Smooth muscle cell (in vitro differentiated cells): Measurements from ENCODE around the gene CASTOR1. TPM values are rescaled to one million over a fixed set of nuclear protein-coding genes. Genes with fewer than 3 reads are reported as not detected.

Source experiments
- DNase-seq: peaks from one replicate; lab custom pipeline; 2025; ENCODE audit not compliant: unreplicated experiment; lab: John Stamatoyannopoulos, UW
- H2AFZ ChIP-seq: fragments of 200-600 bp; sonication (generic); 2 replicates; pipeline ENCODE4 v1.6.0; 2016; ENCODE audit warnings: antibody characterized with exemption, low read depth, mild to moderate bottlenecking
- H3F3A ChIP-seq: fragments of 200-600 bp; sonication (generic); 2 replicates; pipeline ENCODE4 v1.6.0; 2017; ENCODE audit warnings: antibody characterized with exemption, low read depth
- H3K27ac ChIP-seq: fragments of 200-600 bp; sonication (generic); 2 replicates; pipeline ENCODE4 v1.5.1; 2016; ENCODE audit warnings: low read depth, mild to moderate bottlenecking
- H3K27me3 ChIP-seq: fragments of 200-600 bp; sonication (generic); 2 replicates; pipeline ENCODE4 v1.6.1; 2016; ENCODE audit warnings: low read depth, mild to moderate bottlenecking
- H3K36me3 ChIP-seq: fragments of 200-600 bp; sonication (generic); 2 replicates; pipeline ENCODE4 v1.5.1; 2016; ENCODE audit warnings: low read depth
- H3K4me1 ChIP-seq: fragments of 200-600 bp; sonication (generic); 2 replicates; pipeline ENCODE4 v1.5.1; 2016; ENCODE audit warnings: low read depth
- H3K4me2 ChIP-seq: fragments of 200-600 bp; sonication (generic); 2 replicates; pipeline ENCODE4 v1.6.0; 2016; ENCODE audit warnings: mild to moderate bottlenecking
- H3K4me3 ChIP-seq: fragments of 200-600 bp; sonication (generic); 2 replicates; pipeline ENCODE4 v1.5.1; 2016; ENCODE audit warnings: mild to moderate bottlenecking
- H3K79me2 ChIP-seq: fragments of 200-600 bp; sonication (generic); 2 replicates; pipeline ENCODE4 v1.6.0; 2016; ENCODE audit warnings: low read depth, mild to moderate bottlenecking
- H3K9ac ChIP-seq: fragments of 200-600 bp; sonication (generic); 2 replicates; pipeline ENCODE4 v1.6.0; 2016; ENCODE audit warnings: low read depth
- H3K9me3 ChIP-seq: fragments of 200-600 bp; sonication (generic); replicated peaks from 2 replicates; pipeline ENCODE4 v1.5.1; 2016; ENCODE audit warnings: low read depth
- H4K20me1 ChIP-seq: fragments of 200-600 bp; sonication (generic); 2 replicates; pipeline ENCODE4 v1.6.0; 2016; ENCODE audit warnings: low read depth
- WGBS: methylation state at CpG from one replicate; pipeline ENCODE4 v1.1.7; 2016; ENCODE audit warnings: low lambda C conversion rate; 5-methylcytosine and 5-hydroxymethylcytosine counted together
- polyA plus RNA-seq: library from polyadenylated mRNA; unstranded; fragments of >200 nt; fragmentation: Nextera tagmentation; extraction: Ambion mirVana; gene quantifications from 2 replicates; pipeline ENCODE4 v1.2.1, GENCODE V29; 2016
- total RNA-seq: library from RNA; depleted of rRNA; stranded (reverse); fragments of >200 nt; gene quantifications from 2 replicates; pipeline ENCODE4 v1.2.3, GENCODE V29; 2014
- TF ChIP-seq, protein P1 (sequence below): fragments of 200-600 bp; sonication (generic); IDR thresholded peaks from 2 replicates; pipeline ENCODE4 v1.5.1; 2017; ENCODE audit warnings: borderline replicate concordance, mild to moderate bottlenecking, antibody characterized with exemption; ENCODE audit not compliant: insufficient read depth, poor library complexity, severe bottlenecking

The CASTOR1 gene
- total and polyA plus RNA-seq, 2 experiments from 2014 or later = 9.8 to 21.8 TPM

DNA sequence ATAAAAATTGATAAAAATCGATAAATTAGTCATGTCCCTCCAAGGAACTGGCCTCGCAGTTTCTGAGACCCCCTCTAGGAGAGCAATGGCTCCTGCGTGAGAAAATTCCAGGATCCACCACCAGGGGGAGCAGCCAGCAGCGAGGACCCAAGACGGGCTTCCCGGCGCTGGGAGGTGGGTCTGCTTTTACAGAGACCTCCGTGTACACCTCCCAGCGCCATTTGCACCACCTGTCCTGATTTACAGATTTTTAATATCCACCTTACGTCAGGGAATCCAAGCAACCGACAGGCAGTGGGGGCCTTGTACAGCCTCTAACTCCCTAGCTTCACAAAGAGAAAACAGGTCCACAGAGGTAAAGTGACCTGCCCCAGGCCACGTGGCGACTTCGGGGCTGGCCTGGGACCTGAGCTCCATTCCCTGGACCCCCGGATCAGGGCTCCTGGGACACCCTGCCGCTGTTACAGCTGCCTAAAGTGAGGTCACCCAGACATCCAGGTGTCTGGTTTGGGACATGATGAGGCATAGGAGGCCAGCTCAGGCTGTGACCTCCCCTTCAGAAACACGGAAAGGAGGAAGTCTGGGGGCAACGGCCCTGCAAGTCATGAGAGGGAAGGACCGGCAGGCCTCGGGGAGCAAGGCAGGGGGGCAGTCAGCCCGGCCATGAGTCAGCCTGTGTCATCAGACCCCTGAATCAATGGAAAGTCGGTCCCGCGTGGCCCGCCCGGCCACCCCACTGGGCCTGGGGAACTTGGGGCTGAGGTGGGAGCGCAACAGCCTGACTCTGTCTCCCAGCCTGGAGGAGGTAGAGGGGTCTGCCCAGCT, 26.2 kb downstream of the CASTOR1 start:
- Histone ChIP-seq H3K36me3 (no peaks in the 10 kb centered on the region), H3K4me2 (peak overlapping the region; percentile 77), H2AFZ (no peak overlapping the region), H3K9me3 (no peaks in the 10 kb centered on the region), H3K4me3 (peak overlapping the region; percentile 12), H3K4me1 (no peaks in the 10 kb centered on the region), H3K27ac (no peak overlapping the region), H3F3A (no peaks in the 10 kb centered on the region), H3K27me3 (no peaks in the 10 kb centered on the region), H3K79me2 (no peaks in the 10 kb centered on the region), H4K20me1 (no peaks in the 10 kb centered on the region), H3K9ac (no peak overlapping the region)
- WGBS = 43% methylated on average over 27 of the region's 27 CpGs
- DNase-seq = peak; percentile 39
- TF ChIP-seq, protein P1, sequence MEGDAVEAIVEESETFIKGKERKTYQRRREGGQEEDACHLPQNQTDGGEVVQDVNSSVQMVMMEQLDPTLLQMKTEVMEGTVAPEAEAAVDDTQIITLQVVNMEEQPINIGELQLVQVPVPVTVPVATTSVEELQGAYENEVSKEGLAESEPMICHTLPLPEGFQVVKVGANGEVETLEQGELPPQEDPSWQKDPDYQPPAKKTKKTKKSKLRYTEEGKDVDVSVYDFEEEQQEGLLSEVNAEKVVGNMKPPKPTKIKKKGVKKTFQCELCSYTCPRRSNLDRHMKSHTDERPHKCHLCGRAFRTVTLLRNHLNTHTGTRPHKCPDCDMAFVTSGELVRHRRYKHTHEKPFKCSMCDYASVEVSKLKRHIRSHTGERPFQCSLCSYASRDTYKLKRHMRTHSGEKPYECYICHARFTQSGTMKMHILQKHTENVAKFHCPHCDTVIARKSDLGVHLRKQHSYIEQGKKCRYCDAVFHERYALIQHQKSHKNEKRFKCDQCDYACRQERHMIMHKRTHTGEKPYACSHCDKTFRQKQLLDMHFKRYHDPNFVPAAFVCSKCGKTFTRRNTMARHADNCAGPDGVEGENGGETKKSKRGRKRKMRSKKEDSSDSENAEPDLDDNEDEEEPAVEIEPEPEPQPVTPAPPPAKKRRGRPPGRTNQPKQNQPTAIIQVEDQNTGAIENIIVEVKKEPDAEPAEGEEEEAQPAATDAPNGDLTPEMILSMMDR = peak; percentile 99

DNA sequence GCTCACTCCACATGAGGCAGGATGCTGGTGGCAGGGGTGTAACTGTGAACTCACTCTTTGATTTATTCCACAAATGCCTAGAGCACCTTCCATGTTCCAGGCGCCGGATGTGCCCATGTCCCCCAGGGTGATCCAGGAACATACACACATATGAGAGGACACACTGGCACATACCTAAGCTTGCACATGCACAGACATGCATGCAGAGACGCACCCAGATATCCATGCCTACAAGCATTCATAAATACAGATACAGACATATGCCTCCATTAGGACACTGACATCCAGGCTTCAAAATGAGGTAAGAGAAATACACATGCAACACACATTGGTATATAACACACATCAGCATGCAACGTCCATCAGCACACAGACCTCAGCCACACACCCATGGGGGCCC, 27.2 kb downstream of the CASTOR1 start:
- Histone ChIP-seq H3K27me3 (no peaks in the 10 kb centered on the region), H3K4me3 (no peak overlapping the region), H4K20me1 (no peaks in the 10 kb centered on the region), H2AFZ (no peak overlapping the region), H3K4me1 (no peaks in the 10 kb centered on the region), H3K4me2 (no peak overlapping the region), H3K36me3 (no peaks in the 10 kb centered on the region), H3K9me3 (no peaks in the 10 kb centered on the region), H3K27ac (no peak overlapping the region), H3K79me2 (no peaks in the 10 kb centered on the region), H3K9ac (no peak overlapping the region), H3F3A (no peaks in the 10 kb centered on the region)
- no peak for DNase-seq
- whole genome bisulfite sequencing = 91% methylated on average over 4 of the region's 4 CpGs
- TF ChIP-seq, protein P1 = no peak

DNA sequence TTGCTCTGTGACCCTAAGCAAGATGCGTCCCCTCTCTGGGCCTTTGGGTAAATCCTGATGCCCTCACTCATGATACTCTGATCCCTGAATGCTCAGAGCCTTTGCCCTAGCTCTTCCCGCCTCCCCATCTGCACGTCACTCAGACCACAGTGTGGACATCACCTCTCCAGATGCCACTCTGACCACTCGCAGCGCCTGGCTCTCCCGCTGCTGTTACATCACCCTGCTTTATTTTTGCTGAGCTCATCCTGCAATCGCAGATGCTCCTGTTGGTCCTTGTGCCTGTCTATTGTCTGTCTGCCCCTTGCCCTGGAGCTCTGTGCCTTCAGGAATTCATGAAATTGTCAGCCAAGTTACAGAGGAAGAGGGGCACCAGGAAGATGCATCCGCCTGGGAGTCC, 28.2 kb downstream of the CASTOR1 start:
- Histone ChIP-seq H3K27me3 (no peaks in the 10 kb centered on the region), H4K20me1 (no peaks in the 10 kb centered on the region), H3K36me3 (no peaks in the 10 kb centered on the region), H3K27ac (no peak overlapping the region), H3K4me2 (no peak overlapping the region), H3K4me1 (no peaks in the 10 kb centered on the region), H3K4me3 (no peak overlapping the region), H3K9me3 (no peaks in the 10 kb centered on the region), H3K79me2 (no peaks in the 10 kb centered on the region), H3K9ac (no peak overlapping the region), H3F3A (no peaks in the 10 kb centered on the region), H2AFZ (no peak overlapping the region)
- TF ChIP-seq, protein P1 = no peak
- WGBS = 70% methylated on average over 8 of the region's 8 CpGs
- no peak for DNase-seq

DNA sequence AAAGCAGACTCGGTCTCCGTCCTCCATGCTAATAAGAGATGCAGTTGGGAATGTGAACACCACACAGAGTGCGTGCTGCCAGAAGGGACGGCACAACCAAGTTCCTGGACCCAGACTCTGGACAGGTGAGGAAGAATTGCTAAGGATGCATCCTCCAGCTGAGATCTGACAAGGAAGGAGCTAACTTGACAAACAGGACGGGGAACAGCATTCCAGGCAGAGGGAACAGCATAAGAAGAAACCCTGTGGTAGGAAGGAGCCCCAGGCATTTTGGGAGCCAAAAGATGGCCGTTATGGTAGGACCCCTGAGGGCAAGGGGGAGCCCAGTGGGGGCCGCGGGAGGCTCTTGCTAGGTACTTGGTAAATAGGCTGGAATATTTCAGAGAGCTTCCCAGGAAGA, 28.6 kb downstream of the CASTOR1 start:
- Histone ChIP-seq H3K79me2 (no peaks in the 10 kb centered on the region), H4K20me1 (no peaks in the 10 kb centered on the region), H3K4me3 (no peak overlapping the region), H3K27ac (no peak overlapping the region), H3K4me1 (no peaks in the 10 kb centered on the region), H3K9ac (no peak overlapping the region), H3K9me3 (no peaks in the 10 kb centered on the region), H3K36me3 (no peaks in the 10 kb centered on the region), H3K27me3 (no peaks in the 10 kb centered on the region), H3K4me2 (no peak overlapping the region), H3F3A (no peaks in the 10 kb centered on the region), H2AFZ (no peak overlapping the region)
- WGBS = 89% methylated on average over 8 of the region's 8 CpGs
- TF ChIP-seq, protein P1 = no peak
- no peak for DNase-seq
